ENCODE measurements around the gene LGALS7.
"Not testable (repeated sequence)": the region's sequence is repeated elsewhere in the genome, so short reads cannot be mapped to it uniquely, and the experiment has no call there.

Gene LGALS7

DNA sequence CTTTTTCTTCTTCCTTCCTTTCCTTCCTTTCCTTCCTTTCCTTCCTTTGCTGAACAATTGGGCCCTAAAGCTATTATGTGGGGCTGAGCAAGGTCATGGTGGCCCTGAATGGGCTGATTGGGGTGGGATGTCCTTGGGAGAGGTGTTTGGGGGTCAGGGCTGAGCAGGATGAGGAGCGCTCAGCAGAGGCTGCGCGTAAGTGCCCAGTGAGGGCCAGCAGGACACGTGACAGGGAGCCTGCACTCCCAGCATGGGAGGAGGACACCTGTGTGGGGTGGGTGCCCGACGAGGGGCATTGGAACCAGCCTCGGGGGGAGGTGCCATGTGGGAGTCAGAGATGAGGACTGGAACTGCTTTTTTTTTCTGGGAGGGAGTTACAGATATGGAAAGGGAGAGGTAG lies 5.4 kb upstream of the LGALS7 start:
- Histone ChIP-seq H3K9me3 (ENCODE audit: severe bottlenecking) (no peaks in the 10 kb centered on the region), H3K36me3 (no peaks in the 10 kb centered on the region), H3K27ac (no peak overlapping the region), H3K27me3 (ENCODE audit: insufficient read depth, low read depth, severe bottlenecking) (no peaks in the 10 kb centered on the region), H3K4me3 (ENCODE audit: low read depth, low read length) (no peak overlapping the region)
- DNase-seq = no peak
- TF ChIP-seq, protein P1, sequence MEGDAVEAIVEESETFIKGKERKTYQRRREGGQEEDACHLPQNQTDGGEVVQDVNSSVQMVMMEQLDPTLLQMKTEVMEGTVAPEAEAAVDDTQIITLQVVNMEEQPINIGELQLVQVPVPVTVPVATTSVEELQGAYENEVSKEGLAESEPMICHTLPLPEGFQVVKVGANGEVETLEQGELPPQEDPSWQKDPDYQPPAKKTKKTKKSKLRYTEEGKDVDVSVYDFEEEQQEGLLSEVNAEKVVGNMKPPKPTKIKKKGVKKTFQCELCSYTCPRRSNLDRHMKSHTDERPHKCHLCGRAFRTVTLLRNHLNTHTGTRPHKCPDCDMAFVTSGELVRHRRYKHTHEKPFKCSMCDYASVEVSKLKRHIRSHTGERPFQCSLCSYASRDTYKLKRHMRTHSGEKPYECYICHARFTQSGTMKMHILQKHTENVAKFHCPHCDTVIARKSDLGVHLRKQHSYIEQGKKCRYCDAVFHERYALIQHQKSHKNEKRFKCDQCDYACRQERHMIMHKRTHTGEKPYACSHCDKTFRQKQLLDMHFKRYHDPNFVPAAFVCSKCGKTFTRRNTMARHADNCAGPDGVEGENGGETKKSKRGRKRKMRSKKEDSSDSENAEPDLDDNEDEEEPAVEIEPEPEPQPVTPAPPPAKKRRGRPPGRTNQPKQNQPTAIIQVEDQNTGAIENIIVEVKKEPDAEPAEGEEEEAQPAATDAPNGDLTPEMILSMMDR (IDR thresholded peaks at IDR 0.05; ENCODE audit: low read depth, low read length) = no peak

DNA sequence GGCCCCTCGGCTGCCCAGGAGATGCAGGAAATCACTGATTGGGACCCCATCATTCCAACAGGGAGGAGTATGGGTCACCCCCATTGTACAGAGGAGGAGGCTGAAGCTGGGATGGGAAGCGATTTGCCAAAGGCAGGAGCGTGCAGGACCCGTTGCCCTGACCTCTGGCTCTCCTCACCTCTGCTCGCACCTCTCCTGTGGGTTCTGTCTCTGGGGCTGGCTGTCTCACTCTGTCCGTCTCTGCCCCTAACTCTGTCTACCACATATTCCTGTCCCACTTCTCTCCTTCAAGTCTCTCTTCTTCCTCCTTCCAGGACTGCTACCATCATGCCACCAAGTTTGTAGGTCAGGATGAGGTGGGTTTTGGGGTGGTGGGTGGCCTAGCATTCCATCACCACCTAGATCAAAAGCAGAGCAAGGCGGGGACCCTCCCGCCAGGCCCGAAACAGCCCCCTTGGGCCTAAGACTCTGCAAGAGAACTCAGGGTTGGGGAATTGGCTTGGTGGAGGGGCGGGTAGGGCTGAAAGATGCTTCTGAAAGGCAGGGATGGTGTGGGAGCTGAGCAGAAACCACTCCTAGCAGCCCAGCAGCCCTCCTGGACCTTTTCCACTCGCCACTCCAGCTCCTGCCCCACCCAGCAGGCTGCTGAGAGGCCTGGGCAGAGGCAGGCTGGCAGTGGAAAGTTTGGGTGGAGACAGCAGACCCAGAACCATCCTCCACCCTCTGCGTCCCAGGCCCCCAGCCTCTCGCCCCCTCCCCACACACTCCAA lies 1.0 kb upstream of the LGALS7 start:
- H3K27ac ChIP-seq = no peak overlapping the region
- H3K27me3 ChIP-seq (ENCODE audit: insufficient read depth, low read depth, severe bottlenecking) = no peaks in the 10 kb centered on the region
- TF ChIP-seq, protein P1 (IDR thresholded peaks at IDR 0.05; ENCODE audit: low read depth, low read length) = no peak
- no peaks in the 10 kb centered on the region for H3K9me3 ChIP-seq (ENCODE audit: severe bottlenecking)
- no peak overlapping the region for H3K4me3 ChIP-seq (ENCODE audit: low read depth, low read length)
- H3K36me3 ChIP-seq = no peaks in the 10 kb centered on the region
- no peak for DNase-seq

DNA sequence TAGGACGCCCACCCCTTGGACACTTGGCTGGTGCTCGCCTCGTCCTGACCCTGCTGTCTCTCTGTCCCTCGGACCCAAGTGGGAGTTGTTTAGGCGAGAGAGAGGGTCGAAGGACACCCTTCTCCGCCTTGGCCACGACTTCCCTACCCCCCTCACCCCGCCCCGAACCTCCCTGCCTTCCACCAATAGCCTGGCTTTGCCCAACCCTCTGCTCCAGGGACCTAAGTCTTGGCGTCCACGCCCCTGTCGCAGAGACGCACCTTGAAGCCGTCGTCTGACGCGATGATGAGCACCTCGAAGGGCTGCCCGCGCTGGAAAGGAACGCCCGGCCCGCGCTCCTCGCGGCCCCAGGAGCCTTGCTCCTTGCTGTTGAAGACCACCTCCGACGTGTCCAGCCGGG lies 1.7 kb downstream of the LGALS7 start:
- not testable (repeated sequence) for H3K27ac ChIP-seq; DNase-seq; H3K4me3 ChIP-seq (ENCODE audit: low read depth, low read length); H3K36me3 ChIP-seq; H3K9me3 ChIP-seq (ENCODE audit: severe bottlenecking); H3K27me3 ChIP-seq (ENCODE audit: insufficient read depth, low read depth, severe bottlenecking)

DNA sequence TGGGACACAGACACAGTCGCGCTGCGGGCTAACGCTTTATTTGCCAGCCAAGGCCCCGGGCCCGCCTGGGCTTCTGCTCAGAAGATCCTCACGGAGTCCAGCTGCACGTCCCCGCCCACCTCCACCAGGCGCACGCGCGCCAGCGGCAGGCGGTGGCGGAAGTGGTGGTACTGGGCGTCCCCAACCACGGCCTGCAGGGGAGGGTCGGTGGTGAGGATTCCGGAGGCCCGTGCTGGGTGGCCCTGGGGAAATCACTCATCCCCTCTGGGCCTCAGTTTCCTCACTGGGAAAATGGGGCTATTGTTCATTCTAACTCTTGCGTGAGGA lies 2.4 kb downstream of the LGALS7 start:
- H3K4me3 ChIP-seq (ENCODE audit: low read depth, low read length); H3K36me3 ChIP-seq; H3K27ac ChIP-seq; H3K9me3 ChIP-seq (ENCODE audit: severe bottlenecking); DNase-seq; H3K27me3 ChIP-seq (ENCODE audit: insufficient read depth, low read depth, severe bottlenecking): not testable (repeated sequence)

DNA sequence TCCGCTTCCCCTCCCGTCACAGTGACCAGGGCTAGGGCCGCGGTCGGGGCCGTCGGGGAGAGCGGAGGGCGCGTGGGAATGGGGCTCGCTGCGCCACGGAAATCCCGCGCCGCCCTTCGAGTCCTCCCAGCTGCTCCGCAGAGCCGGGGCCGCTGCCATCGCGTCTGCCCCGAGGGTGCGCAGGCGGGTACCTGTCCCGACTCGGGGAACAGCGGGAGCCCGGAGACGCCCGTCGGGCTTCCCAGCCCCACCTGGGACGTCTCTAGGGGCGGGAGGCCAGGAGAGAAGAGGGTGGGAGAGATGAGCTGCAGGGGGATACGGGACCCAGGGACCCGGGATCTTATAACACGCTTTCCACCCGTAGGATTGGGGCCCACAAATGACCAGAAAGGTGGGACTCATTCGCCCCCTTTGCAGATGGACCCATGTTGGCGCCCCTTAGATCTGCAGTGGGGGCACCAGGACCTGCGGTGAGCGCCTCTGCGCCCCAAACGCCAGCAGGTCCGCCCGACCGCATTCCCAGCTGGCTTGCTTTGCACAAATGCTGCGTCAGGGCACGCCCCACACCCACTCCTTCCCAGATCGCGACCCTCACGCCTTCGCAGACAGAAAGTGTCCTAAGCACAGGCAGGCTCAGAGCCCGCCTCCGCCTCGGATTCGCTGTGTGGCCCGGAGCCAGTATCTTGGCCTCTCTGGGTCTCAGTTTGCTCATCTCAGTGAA lies 2.9 kb downstream of the LGALS7 start:
- not testable (repeated sequence) for DNase-seq; H3K4me3 ChIP-seq (ENCODE audit: low read depth, low read length); H3K27ac ChIP-seq

DNA sequence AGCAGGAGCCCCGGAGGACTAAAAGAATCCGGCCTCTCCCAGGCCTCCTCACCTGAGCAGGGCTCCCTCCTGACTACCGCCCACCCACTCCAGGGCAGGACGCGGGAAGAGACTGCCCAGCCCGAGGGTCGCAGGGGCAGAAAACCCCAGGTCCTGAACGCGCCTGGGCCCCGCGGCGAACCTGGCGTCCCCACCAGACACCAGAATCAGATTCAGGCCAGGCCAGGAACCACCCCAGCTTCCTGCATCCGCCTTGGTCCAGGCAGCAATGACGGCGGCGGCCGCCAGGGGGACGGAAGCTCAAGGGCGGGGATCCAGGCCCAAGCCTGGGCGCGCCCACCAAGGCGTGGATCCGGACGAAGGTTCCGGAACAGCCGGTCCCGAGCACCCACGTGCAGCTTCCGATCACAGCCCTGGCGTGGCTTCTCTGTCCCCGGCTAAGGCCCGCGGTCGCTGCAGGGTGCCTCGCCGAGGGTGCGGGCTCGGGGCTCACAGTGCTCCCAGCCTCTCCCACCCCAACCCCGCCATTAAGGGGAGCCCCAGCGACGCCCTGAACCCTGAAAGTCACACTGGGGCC lies 3.6 kb downstream of the LGALS7 start:
- H3K4me3 ChIP-seq (ENCODE audit: low read depth, low read length) = no peak overlapping the region
- H3K36me3 ChIP-seq = no peaks in the 10 kb centered on the region
- TF ChIP-seq, protein P1 (IDR thresholded peaks at IDR 0.05; ENCODE audit: low read depth, low read length) = peak; percentile 30; the same call in 1 of the 2 replicates
- no peak for DNase-seq
- no peaks in the 10 kb centered on the region for H3K9me3 ChIP-seq (ENCODE audit: severe bottlenecking)
- no peak overlapping the region for H3K27ac ChIP-seq
- no peaks in the 10 kb centered on the region for H3K27me3 ChIP-seq (ENCODE audit: insufficient read depth, low read depth, severe bottlenecking)

More for the DNA sequence above, 2.9 kb downstream of the LGALS7 start:
- H3K36me3 ChIP-seq; H3K27me3 ChIP-seq (ENCODE audit: insufficient read depth, low read depth, severe bottlenecking); H3K9me3 ChIP-seq (ENCODE audit: severe bottlenecking): not testable (repeated sequence)

DNA sequence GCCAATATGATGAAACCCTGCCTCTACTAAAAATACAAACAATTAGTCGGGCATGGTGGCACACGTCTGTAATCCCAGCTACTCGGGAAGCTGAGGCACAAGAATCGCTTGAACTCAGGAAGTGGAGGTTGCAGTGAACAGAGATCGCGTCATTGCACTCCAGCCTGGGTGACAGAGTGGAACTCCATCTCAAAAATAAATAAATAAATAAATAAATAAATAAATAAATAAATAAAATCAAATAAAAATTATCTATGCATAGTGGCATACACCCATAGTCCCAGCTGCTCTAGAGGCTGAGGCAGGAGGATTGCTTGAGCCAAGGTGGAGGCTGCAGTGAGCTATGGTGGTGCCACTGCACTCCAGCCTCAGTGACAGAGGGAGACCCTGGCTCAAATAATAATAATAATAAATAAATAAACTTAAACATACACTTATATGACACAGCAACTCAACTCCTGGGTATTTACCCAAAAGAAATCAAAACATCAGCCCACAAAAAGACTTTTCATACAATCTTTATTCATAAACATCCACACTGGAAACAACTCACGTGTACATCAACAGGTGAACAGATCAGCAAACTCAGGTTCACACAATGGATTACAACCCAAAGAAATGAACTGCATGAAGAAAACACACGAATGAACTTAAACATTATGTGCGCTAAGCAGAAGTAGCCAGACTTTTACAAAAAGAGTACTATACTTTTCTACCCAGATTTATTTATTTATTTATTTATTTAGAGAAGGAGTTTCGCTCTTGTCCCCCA lies 6.9 kb downstream of the LGALS7 start:
- TF ChIP-seq, protein P1 (IDR thresholded peaks at IDR 0.05; ENCODE audit: low read depth, low read length) = no peak

More for the DNA sequence above, 6.9 kb downstream of the LGALS7 start:
- H3K4me3 ChIP-seq (ENCODE audit: low read depth, low read length) = no peak overlapping the region
- no peak for DNase-seq
- no peak overlapping the region for H3K27ac ChIP-seq
- H3K36me3 ChIP-seq = no peaks in the 10 kb centered on the region
- H3K27me3 ChIP-seq (ENCODE audit: insufficient read depth, low read depth, severe bottlenecking) = no peaks in the 10 kb centered on the region
- H3K9me3 ChIP-seq (ENCODE audit: severe bottlenecking) = no peaks in the 10 kb centered on the region
